ENCODE measurements around the gene TSPAN10.
"Not testable (repeated sequence)": the region's sequence is repeated elsewhere in the genome, so short reads cannot be mapped to it uniquely, and the experiment has no call there.

Gene TSPAN10

DNA sequence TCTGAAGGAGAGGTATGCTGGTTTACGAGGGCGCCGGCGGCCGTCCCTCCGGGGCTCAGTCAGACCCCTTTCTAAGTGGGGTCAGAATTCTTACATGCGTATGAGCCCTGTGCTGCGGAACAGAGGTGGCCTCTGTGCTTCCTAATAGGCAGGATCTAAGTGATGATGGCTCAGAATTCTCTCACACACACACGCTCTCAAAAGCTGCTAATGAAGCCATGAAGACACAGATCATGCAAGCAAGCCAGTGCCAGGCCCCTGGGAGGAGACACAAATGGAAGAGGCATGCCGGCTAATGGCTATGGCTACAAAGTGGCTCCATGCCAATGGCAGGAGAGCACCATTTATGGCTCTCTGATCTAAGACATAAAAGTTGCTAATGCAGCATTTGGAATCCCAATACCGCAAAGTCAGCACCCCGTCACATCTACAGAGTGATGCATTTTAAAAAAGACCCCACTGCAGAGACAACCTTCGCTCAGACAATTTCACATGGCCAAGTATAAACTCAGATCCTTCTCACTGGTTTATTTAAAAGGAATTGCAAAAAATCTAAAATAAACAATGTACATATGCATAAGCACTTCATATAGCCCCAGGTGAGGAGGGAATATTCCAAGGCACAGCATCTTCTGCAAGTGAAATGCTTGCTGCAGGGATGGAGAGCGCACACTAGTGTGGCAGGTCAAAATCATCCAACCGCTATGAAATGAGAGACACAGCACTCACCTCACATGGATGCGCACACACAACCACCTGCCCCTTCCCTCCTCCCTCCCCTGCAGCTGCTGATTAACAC is 24.6 kb upstream of the TSPAN10 start:
- TF ChIP-seq, protein P1, sequence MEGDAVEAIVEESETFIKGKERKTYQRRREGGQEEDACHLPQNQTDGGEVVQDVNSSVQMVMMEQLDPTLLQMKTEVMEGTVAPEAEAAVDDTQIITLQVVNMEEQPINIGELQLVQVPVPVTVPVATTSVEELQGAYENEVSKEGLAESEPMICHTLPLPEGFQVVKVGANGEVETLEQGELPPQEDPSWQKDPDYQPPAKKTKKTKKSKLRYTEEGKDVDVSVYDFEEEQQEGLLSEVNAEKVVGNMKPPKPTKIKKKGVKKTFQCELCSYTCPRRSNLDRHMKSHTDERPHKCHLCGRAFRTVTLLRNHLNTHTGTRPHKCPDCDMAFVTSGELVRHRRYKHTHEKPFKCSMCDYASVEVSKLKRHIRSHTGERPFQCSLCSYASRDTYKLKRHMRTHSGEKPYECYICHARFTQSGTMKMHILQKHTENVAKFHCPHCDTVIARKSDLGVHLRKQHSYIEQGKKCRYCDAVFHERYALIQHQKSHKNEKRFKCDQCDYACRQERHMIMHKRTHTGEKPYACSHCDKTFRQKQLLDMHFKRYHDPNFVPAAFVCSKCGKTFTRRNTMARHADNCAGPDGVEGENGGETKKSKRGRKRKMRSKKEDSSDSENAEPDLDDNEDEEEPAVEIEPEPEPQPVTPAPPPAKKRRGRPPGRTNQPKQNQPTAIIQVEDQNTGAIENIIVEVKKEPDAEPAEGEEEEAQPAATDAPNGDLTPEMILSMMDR (IDR thresholded peaks at IDR 0.05; ENCODE audit: borderline replicate concordance, control extremely low read depth, extremely low read depth, insufficient read depth, missing control alignments): no peak
- DNase-seq (ENCODE audit: low spot score): no peak
- in situ Hi-C loops (cut with MboI; ENCODE audit: low sequenced_read_pairs, unreplicated experiment): no loop called here

DNA sequence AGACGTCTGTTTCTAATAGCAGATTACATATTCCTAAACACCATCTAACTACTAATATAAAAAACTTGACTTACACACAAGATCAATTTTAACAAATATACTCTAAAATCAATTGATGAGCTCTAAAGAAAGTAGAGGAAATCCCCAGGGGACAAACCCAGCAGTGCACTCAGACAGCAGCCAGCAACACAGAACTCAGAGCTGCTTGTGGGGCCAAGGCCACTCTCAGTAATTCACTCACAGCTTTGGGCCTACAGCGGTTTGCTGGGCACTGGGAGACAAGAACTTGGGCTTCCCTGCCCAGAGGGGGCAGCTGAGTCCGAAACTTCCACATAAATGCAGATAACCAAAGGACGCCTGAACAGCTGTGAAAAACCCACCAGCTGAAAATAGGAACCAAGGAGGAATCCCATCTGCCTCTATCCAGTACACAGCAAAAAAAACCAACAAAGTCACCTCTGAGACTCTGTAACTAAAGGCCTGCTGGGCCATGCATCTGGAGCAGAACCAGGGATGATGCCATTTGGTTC is 21.5 kb upstream of the TSPAN10 start:
- in situ Hi-C loops (cut with MboI; ENCODE audit: low sequenced_read_pairs, unreplicated experiment): no loop called here

DNA sequence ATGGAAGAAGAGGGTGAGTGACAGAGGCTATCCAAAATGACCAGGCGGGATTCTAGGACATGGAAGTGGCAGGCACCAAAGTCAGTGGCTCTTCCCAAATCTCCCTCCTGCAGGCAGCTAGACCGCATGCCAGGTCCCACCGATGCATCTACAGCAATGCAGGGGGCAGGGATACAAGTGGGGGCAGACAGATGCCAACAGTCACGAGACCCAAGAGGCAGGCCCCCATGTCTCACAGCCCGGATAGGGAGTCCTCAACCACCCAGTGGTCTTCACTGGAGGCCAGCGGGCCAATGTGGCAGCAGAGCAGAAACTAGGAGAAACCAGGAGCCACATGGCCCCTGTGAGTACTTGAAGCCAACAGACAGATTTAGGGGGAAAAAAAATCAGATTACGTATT is 20.1 kb upstream of the TSPAN10 start:
- in situ Hi-C loops (cut with MboI; ENCODE audit: low sequenced_read_pairs, unreplicated experiment): no loop called here
- no peak for DNase-seq (ENCODE audit: low spot score)
- TF ChIP-seq, protein P1 (IDR thresholded peaks at IDR 0.05; ENCODE audit: borderline replicate concordance, control extremely low read depth, extremely low read depth, insufficient read depth, missing control alignments): no peak

More for the DNA sequence above, 21.5 kb upstream of the TSPAN10 start:
- DNase-seq (ENCODE audit: low spot score): no peak
- TF ChIP-seq, protein P1 (IDR thresholded peaks at IDR 0.05; ENCODE audit: borderline replicate concordance, control extremely low read depth, extremely low read depth, insufficient read depth, missing control alignments): no peak

DNA sequence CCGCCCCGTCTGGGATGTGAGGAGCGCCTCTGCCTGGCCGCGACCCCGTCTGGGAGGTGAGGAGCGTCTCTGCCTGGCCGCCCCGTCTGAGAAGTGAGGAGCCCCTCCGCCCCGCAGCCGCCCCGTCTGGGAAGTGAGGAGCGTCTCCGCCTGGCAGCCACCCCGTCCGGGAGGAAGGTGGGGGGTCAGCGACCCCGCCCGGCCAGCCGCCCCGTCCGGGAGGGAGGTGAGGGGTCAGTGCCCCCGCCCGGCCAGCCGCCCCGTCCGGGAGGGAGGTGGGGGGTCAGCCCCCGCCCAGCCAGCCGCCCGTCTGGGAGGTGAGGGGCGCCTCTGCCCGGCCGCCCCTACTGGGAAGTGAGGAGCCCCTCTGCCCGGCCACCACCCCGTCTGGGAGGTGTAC is 18.7 kb upstream of the TSPAN10 start:
- in situ Hi-C loops (cut with MboI; ENCODE audit: low sequenced_read_pairs, unreplicated experiment); DNase-seq (ENCODE audit: low spot score): not testable (repeated sequence)

DNA sequence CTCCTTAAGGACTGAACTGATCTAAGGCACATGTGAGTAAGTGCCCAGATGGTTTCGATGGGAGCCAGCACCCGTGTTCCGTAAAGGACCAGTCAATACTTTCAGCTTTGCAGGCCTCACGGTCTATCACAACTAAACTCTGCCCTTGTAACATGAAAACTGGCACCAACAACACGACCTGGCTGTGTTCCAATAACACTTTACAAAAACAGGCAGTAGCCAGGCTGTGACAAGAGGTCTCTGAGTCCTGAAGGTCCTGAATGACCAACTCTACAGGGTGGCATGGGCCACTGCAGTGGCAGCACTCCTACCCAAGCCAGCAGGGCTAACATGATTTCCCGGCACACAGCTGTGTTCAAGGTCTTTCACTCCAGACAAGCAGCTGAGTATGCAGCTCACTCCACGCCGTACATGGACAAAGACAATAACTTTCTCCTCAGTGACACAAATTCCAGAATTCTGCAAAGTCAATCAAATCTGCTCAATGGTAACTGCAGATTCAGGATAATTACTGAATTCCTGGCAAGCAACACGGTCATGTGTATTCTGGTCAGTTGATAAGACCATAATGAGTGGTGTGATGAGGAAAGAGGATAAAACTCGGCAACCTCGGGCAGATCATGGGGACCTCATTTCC is 15.4 kb upstream of the TSPAN10 start:
- in situ Hi-C loops (cut with MboI; ENCODE audit: low sequenced_read_pairs, unreplicated experiment): no loop called here
- TF ChIP-seq, protein P1 (IDR thresholded peaks at IDR 0.05; ENCODE audit: borderline replicate concordance, control extremely low read depth, extremely low read depth, insufficient read depth, missing control alignments): no peak
- DNase-seq (ENCODE audit: low spot score): no peak

DNA sequence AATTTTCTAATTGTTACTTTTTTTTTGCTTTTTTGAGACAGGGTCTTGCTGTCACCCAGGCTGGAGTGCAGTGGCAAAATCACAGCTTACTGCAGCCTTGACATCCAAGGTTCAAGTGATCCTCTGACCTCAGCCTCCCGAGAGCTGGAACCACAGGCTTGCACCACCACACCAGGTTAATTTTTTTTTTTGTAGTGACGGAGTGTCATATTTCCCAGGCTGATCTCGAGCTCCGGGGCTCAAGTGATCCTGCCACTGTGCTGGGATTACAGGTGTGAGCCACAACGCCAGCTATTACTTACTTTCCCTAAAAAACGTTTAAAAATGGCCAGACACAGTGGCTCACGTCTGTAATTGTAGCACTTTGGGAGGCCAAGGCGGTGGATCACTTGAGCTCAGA is 6.7 kb upstream of the TSPAN10 start:
- DNase-seq (ENCODE audit: low spot score): no peak
- TF ChIP-seq, protein P1 (IDR thresholded peaks at IDR 0.05; ENCODE audit: borderline replicate concordance, control extremely low read depth, extremely low read depth, insufficient read depth, missing control alignments): no peak
- in situ Hi-C loops (cut with MboI; ENCODE audit: low sequenced_read_pairs, unreplicated experiment): no loop called here

DNA sequence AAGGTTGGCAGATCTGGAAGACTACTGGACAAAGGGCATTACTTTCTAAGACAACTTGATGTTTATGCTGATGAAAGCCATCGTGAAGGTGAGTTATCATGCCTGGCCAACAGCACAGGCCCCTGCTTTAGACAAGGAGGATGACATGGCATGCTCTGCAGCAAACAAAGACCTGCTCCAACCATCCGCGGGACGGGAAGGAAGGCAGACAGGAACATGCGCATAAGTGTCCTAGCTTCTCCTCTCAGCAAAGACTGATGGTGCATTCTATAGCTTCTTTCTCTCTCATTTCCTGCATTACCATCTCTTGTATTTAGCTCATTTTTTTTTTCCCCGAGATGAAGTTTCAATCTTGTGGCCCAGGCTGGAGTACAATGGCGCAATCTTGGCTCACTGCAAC is 5.5 kb upstream of the TSPAN10 start:
- TF ChIP-seq, protein P1 (IDR thresholded peaks at IDR 0.05; ENCODE audit: borderline replicate concordance, control extremely low read depth, extremely low read depth, insufficient read depth, missing control alignments): no peak
- in situ Hi-C loops (cut with MboI; ENCODE audit: low sequenced_read_pairs, unreplicated experiment): no loop called here
- no peak for DNase-seq (ENCODE audit: low spot score)

Data from GM13976 (cell line).